Neural cell (in vitro differentiated cells): ENCODE measurements around the gene ZCCHC17. TPM values are rescaled to one million over a fixed set of nuclear protein-coding genes. Genes with fewer than 3 reads are reported as not detected.

Experiments used
- H2AFZ ChIP-seq: fragments of 200-600, 300-800 bp; sonication (generic), shearing (Covaris generic); 2 replicates; pipeline ENCODE4 v1.6.0; 2014; ENCODE audit warnings: low read depth, mild to moderate bottlenecking, antibody characterized with exemption, low read length, moderate library complexity
- H3F3A ChIP-seq: fragments of 200-600 bp; shearing (Covaris generic); 2 replicates; pipeline ENCODE4 v1.6.1; 2016; ENCODE audit warnings: mild to moderate bottlenecking, moderate library complexity, mixed read lengths, antibody characterized with exemption, low read length; ENCODE audit not compliant: insufficient read depth, poor library complexity, severe bottlenecking
- H3K27ac ChIP-seq: fragments of 200-600, 300-800 bp; sonication (generic), shearing (Covaris generic); 2 replicates; pipeline ENCODE4 v1.5.1; 2014; ENCODE audit warnings: mild to moderate bottlenecking, low read length, moderate library complexity
- H3K27me3 ChIP-seq: fragments of 300-800, 200-600 bp; sonication (generic), shearing (Covaris generic); 2 replicates; pipeline ENCODE4 v1.6.0; 2014; ENCODE audit warnings: mild to moderate bottlenecking, low read depth, low read length, moderate library complexity; ENCODE audit not compliant: insufficient read depth
- H3K36me3 ChIP-seq: fragments of 300-800, 200-600 bp; sonication (generic), shearing (Covaris generic); 2 replicates; pipeline ENCODE4 v1.5.1; 2014; ENCODE audit warnings: mild to moderate bottlenecking, antibody characterized with exemption, low read length, moderate library complexity; ENCODE audit not compliant: insufficient read depth
- H3K4me2 ChIP-seq: fragments of 300-800, 200-600 bp; sonication (generic), shearing (Covaris generic); 2 replicates; pipeline ENCODE4 v1.6.0; 2014; ENCODE audit warnings: mild to moderate bottlenecking, low read length
- H3K4me3 ChIP-seq: fragments of 300-800, 200-600 bp; sonication (generic), shearing (Covaris generic); 2 replicates; pipeline ENCODE4 v1.5.1; 2014; ENCODE audit warnings: mild to moderate bottlenecking, low read length, moderate library complexity
- H3K79me2 ChIP-seq: fragments of 200-600 bp; shearing (Covaris generic); replicated peaks from 2 replicates; pipeline ENCODE4 v1.6.0; 2014; ENCODE audit warnings: mild to moderate bottlenecking, low read length, moderate library complexity; ENCODE audit not compliant: insufficient read depth
- H3K9ac ChIP-seq: fragments of 300-800, 200-600 bp; sonication (generic), shearing (Covaris generic); 2 replicates; pipeline ENCODE4 v1.6.1; 2016; ENCODE audit warnings: mild to moderate bottlenecking, low read length, mixed read lengths
- H3K9me2 ChIP-seq: fragments of 200-600 bp; shearing (Covaris generic); 2 replicates; pipeline ENCODE4 v1.6.1; 2016; ENCODE audit warnings: mild to moderate bottlenecking, low read length, mixed read lengths; ENCODE audit not compliant: insufficient read depth
- H3K9me3 ChIP-seq: fragments of 200-600, 300-800 bp; sonication (generic), shearing (Covaris generic); 2 replicates; pipeline ENCODE4 v1.6.1; 2016; ENCODE audit warnings: mild to moderate bottlenecking, mixed run types, low read length, moderate library complexity, mixed read lengths
- H4K20me1 ChIP-seq: fragments of 200-600 bp; shearing (Covaris generic); 2 replicates; pipeline ENCODE4 v1.6.1; 2016; ENCODE audit warnings: mild to moderate bottlenecking, mixed run types; ENCODE audit not compliant: insufficient read depth
- CTCF ChIP-seq: fragments of 450-650 bp; IDR thresholded peaks from 2 replicates; pipeline ENCODE4 v1.5.1; 2014; ENCODE audit warnings: antibody characterized with exemption, mild to moderate bottlenecking, moderate library complexity; ENCODE audit not compliant: poor library complexity, severe bottlenecking
- EP300 ChIP-seq: fragments of 450-650 bp; conservative IDR thresholded peaks from 2 replicates; pipeline ENCODE4 v1.6.1; 2014; ENCODE audit warnings: antibody characterized with exemption, mild to moderate bottlenecking, moderate library complexity; ENCODE audit not compliant: poor library complexity, severe bottlenecking
- EZH2 ChIP-seq: fragments of 200-600, 300-800 bp; shearing (Covaris generic), sonication (generic); IDR thresholded peaks from 2 replicates; pipeline ENCODE4 v1.6.1; 2014; ENCODE audit warnings: antibody characterized with exemption, low read length, borderline replicate concordance, mild to moderate bottlenecking; ENCODE audit not compliant: insufficient read depth, poor library complexity, severe bottlenecking
- MXI1 ChIP-seq: fragments of 450-650 bp; conservative IDR thresholded peaks from 2 replicates; pipeline ENCODE4 v1.6.1; 2014; ENCODE audit warnings: antibody characterized with exemption, mild to moderate bottlenecking; ENCODE audit not compliant: poor library complexity, severe bottlenecking
- POLR2AphosphoS5 ChIP-seq: IDR thresholded peaks from 2 replicates; pipeline ENCODE4 v1.6.1; 2012
- RAD21 ChIP-seq: fragments of 450-650 bp; conservative IDR thresholded peaks from 2 replicates; pipeline ENCODE4 v1.6.1; 2014; ENCODE audit warnings: antibody characterized with exemption, mild to moderate bottlenecking, moderate library complexity
- SMC3 ChIP-seq: fragments of 450-650 bp; conservative IDR thresholded peaks from 2 replicates; pipeline ENCODE4 v1.6.1; 2014; ENCODE audit warnings: antibody characterized with exemption, mild to moderate bottlenecking, moderate library complexity; ENCODE audit not compliant: poor library complexity
- TAF1 ChIP-seq: IDR thresholded peaks from 2 replicates; pipeline ENCODE4 v1.6.1; 2012; ENCODE audit warnings: low read depth
- polyA plus RNA-seq: library from polyadenylated mRNA; depleted of rRNA; stranded (reverse); fragments of >200 nt; gene quantifications from 2 replicates; pipeline ENCODE4 v1.2.3, GENCODE V29; 2014
- TF ChIP-seq, protein P1 (sequence below): IDR thresholded peaks from 2 replicates; pipeline ENCODE4 v1.6.1; 2012; ENCODE audit warnings: borderline replicate concordance

ZCCHC17 gene
- polyA plus RNA-seq, 1 donor from 2014 or later, result 146 TPM

GRCh38 chr1:31248276-31248675, 48.6 kb upstream of the ZCCHC17 start:
- H3K36me3 ChIP-seq, result no peaks in the 10 kb centered on the region
- H3K79me2 ChIP-seq, result no peaks in the 10 kb centered on the region
- H3K9me3 ChIP-seq, result no peaks in the 10 kb centered on the region
- TF ChIP-seq CTCF (no peak), TAF1 (no peak), SMC3 (no peak), EZH2 (no peak), EP300 (no peak), MXI1 (no peak), POLR2AphosphoS5 (no peak), RAD21 (no peak)
- TF ChIP-seq, protein P1, sequence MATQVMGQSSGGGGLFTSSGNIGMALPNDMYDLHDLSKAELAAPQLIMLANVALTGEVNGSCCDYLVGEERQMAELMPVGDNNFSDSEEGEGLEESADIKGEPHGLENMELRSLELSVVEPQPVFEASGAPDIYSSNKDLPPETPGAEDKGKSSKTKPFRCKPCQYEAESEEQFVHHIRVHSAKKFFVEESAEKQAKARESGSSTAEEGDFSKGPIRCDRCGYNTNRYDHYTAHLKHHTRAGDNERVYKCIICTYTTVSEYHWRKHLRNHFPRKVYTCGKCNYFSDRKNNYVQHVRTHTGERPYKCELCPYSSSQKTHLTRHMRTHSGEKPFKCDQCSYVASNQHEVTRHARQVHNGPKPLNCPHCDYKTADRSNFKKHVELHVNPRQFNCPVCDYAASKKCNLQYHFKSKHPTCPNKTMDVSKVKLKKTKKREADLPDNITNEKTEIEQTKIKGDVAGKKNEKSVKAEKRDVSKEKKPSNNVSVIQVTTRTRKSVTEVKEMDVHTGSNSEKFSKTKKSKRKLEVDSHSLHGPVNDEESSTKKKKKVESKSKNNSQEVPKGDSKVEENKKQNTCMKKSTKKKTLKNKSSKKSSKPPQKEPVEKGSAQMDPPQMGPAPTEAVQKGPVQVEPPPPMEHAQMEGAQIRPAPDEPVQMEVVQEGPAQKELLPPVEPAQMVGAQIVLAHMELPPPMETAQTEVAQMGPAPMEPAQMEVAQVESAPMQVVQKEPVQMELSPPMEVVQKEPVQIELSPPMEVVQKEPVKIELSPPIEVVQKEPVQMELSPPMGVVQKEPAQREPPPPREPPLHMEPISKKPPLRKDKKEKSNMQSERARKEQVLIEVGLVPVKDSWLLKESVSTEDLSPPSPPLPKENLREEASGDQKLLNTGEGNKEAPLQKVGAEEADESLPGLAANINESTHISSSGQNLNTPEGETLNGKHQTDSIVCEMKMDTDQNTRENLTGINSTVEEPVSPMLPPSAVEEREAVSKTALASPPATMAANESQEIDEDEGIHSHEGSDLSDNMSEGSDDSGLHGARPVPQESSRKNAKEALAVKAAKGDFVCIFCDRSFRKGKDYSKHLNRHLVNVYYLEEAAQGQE, result no peak
- no peaks in the 10 kb centered on the region for H4K20me1 ChIP-seq
- H3K4me2 ChIP-seq, result no peak overlapping the region
- no peaks in the 10 kb centered on the region for H3F3A ChIP-seq
- H3K27me3 ChIP-seq, result no peaks in the 10 kb centered on the region
- no peak overlapping the region for H3K27ac ChIP-seq
- H3K9me2 ChIP-seq, result no peaks in the 10 kb centered on the region
- H3K9ac ChIP-seq, result no peak overlapping the region
- H2AFZ ChIP-seq, result no peak overlapping the region
- no peak overlapping the region for H3K4me3 ChIP-seq

DNA sequence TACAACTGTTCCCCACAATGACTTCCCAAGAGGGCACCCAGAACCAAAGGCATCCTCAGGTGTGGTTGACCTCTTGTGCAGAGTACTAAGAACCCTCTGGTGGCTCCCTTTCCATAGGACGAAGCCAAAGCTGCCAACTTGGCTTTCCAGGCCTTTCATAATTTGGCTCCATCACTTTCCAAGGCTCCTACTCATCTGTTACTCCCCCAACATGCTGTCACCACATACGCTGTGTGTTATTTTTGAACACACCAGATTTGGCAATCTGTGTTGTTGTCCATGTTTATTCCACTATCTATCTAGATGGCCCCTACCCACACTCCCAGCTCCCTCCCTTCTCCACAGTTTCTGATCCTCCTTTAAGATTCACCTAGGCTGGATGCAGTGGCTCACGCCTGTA, 47.0 kb upstream of the ZCCHC17 start:
- H3K36me3 ChIP-seq, result no peaks in the 10 kb centered on the region
- no peak overlapping the region for H2AFZ ChIP-seq
- no peaks in the 10 kb centered on the region for H3F3A ChIP-seq
- no peak overlapping the region for H3K9ac ChIP-seq
- no peaks in the 10 kb centered on the region for H4K20me1 ChIP-seq
- no peaks in the 10 kb centered on the region for H3K79me2 ChIP-seq
- H3K9me3 ChIP-seq, result no peaks in the 10 kb centered on the region
- no peaks in the 10 kb centered on the region for H3K9me2 ChIP-seq
- no peak overlapping the region for H3K4me2 ChIP-seq
- no peaks in the 10 kb centered on the region for H3K27me3 ChIP-seq
- TF ChIP-seq POLR2AphosphoS5 (no peak), SMC3 (no peak), TAF1 (no peak), CTCF (no peak), EP300 (no peak), EZH2 (no peak), MXI1 (no peak), RAD21 (no peak)
- TF ChIP-seq, protein P1, result no peak
- H3K4me3 ChIP-seq, result no peak overlapping the region
- no peak overlapping the region for H3K27ac ChIP-seq
